Vagina (tissue), 2 donors: Measurements from ENCODE around the gene LPO. TPM values are rescaled to one million over a fixed set of nuclear protein-coding genes. Genes with fewer than 3 reads are reported as not detected.

Source experiments
- DNase-seq, 2 donors: peaks; one replicate each; pipeline ENCODE4 v3.0.0-alpha.2; 2017; ENCODE audit errors: extremely low spot score in 2 of 2
- H3K27ac ChIP-seq: fragments of 200-600 bp; sonication (generic); one replicate; pipeline ENCODE4 v1.5.1; 2019
- H3K27me3 ChIP-seq: fragments of 200-600 bp; sonication (generic); one replicate; pipeline ENCODE4 v1.5.1; 2019
- H3K36me3 ChIP-seq, 2 donors: fragments of 200-600 bp; sonication (generic); one replicate each; pipeline ENCODE4 v1.5.1; 2017 to 2019
- H3K4me1 ChIP-seq: fragments of 200-600 bp; sonication (generic); one replicate; pipeline ENCODE4 v1.5.1; 2019
- H3K4me3 ChIP-seq, 2 donors: fragments of 200-600 bp; sonication (generic); 1 replicate in 1 of 2; 2 replicates in 1 of 2; pipeline ENCODE4 v1.5.1; 2016 to 2019
- H3K9me3 ChIP-seq: fragments of 200-600 bp; sonication (generic); one replicate; pipeline ENCODE4 v1.5.1; 2019
- CTCF ChIP-seq, 3 experiments: fragments of 450-650 bp in 2 of 3; fragments of 200-600 bp in 1 of 3; sonication (generic) in 1 of 3; IDR thresholded peaks; one replicate each; pipeline ENCODE4 v1.5.1; 2017 to 2019; ENCODE audit warnings: antibody characterized with exemption in 3 of 3, mild to moderate bottlenecking in 2 of 3, moderate library complexity in 2 of 3
- POLR2A ChIP-seq, 2 donors: fragments of 450-650 bp; IDR thresholded peaks; one replicate each; pipeline ENCODE4 v1.6.1; 2017; ENCODE audit warnings: antibody characterized with exemption in 2 of 2, mild to moderate bottlenecking in 2 of 2, moderate library complexity in 2 of 2
- POLR2AphosphoS5 ChIP-seq, 2 donors: sonication (generic); formaldehyde crosslinking; IDR thresholded peaks; one replicate each; pipeline ENCODE4 v1.9.0; 2017; ENCODE audit warnings: antibody characterized with exemption in 2 of 2, mild to moderate bottlenecking in 2 of 2, low read depth in 1 of 2; ENCODE audit not compliant: insufficient read depth in 1 of 2
- intact Hi-C: fragments of 100-400 bp; cut with DNase I; formaldehyde crosslinking; loops from one replicate; pipeline ENCODE4 v1.15.1; 2023
- total RNA-seq: library from RNA; depleted of rRNA; stranded (reverse); fragments of >200 nt; gene quantifications from one replicate; pipeline ENCODE4 v1.2.3, GENCODE V29; 2016

LPO gene
- total RNA-seq, 1 donor from 2014 or later = not detected

- Histone ChIP-seq H3K9me3 (no peaks in the 10 kb centered on the region), H3K27me3 (no peaks in the 10 kb centered on the region), H3K36me3 (no peaks in the 10 kb centered on the region), H3K27ac (no peak overlapping the region), H3K4me3 (no peak overlapping the region), H3K4me1 (peaks cover 7% of the 10 kb centered on the region)
- intact Hi-C loops = no loop called here
- DNase-seq = peak in 1 of 2 donors; percentile 83
- TF ChIP-seq CTCF (IDR thresholded peaks at IDR 0.05) = no peak
- no peak for TF ChIP-seq POLR2A (IDR thresholded peaks at IDR 0.05)
- no peak for TF ChIP-seq POLR2AphosphoS5 (IDR thresholded peaks at IDR 0.05; ENCODE audit: insufficient read depth in 1 of 2, low read depth in 1 of 2)
Measured at GRCh38 chr17:58247511-58248363, 9.4 kb downstream of the LPO start.

- Histone ChIP-seq H3K27me3 (no peaks in the 10 kb centered on the region), H3K27ac (no peak overlapping the region), H3K9me3 (no peaks in the 10 kb centered on the region), H3K4me1 (peaks cover 7% of the 10 kb centered on the region), H3K36me3 (no peaks in the 10 kb centered on the region), H3K4me3 (peak overlapping the region; percentile 38 to 51)
- intact Hi-C loops = no loop called here
- DNase-seq = no peak
- no peak for TF ChIP-seq POLR2A (IDR thresholded peaks at IDR 0.05)
- no peak for TF ChIP-seq CTCF (IDR thresholded peaks at IDR 0.05)
- no peak for TF ChIP-seq POLR2AphosphoS5 (IDR thresholded peaks at IDR 0.05; ENCODE audit: insufficient read depth in 1 of 2, low read depth in 1 of 2)
Measured at GRCh38 chr17:58248955-58249269, 10.5 kb downstream of the LPO start.

- Histone ChIP-seq H3K4me3 (peak overlapping the region; percentile 38 to 51), H3K9me3 (no peaks in the 10 kb centered on the region), H3K4me1 (peaks cover 7% of the 10 kb centered on the region), H3K36me3 (no peaks in the 10 kb centered on the region), H3K27me3 (no peaks in the 10 kb centered on the region), H3K27ac (no peak overlapping the region)
- TF ChIP-seq CTCF (IDR thresholded peaks at IDR 0.05) = peak; percentile 56 to 88 (median 72)
- no peak for TF ChIP-seq POLR2A (IDR thresholded peaks at IDR 0.05)
- DNase-seq = peak in 1 of 2 donors; percentile 88
- intact Hi-C loops = no loop called here
Measured at GRCh38 chr17:58249270-58250133, 11.1 kb downstream of the LPO start.

- peak in 1 of 2 donors; percentile 71 for DNase-seq
- no peak overlapping the region for H3K27ac ChIP-seq
- H3K36me3 ChIP-seq = no peaks in the 10 kb centered on the region
- peaks cover 7% of the 10 kb centered on the region for H3K4me1 ChIP-seq
- H3K9me3 ChIP-seq = no peaks in the 10 kb centered on the region
- H3K27me3 ChIP-seq = no peaks in the 10 kb centered on the region
- TF ChIP-seq POLR2A (IDR thresholded peaks at IDR 0.05) (no peak), POLR2AphosphoS5 (IDR thresholded peaks at IDR 0.05; ENCODE audit: insufficient read depth in 1 of 2, low read depth in 1 of 2) (no peak), CTCF (IDR thresholded peaks at IDR 0.05) (no peak)
- intact Hi-C loops = no loop called here
- no peak overlapping the region for H3K4me3 ChIP-seq
Measured at GRCh38 chr17:58250344-58251011, 12.1 kb downstream of the LPO start.
